ENCODE data around the gene GPATCH2L. TPM values are rescaled to one million over a fixed set of nuclear protein-coding genes. Genes with fewer than 3 reads are reported as not detected.

GPATCH2L gene
- total and polyA plus RNA-seq, 9 donors: 11.6 to 29.4 (median 18.3) TPM

GRCh38 chr14:76154539-76155126, 2.9 kb downstream of the GPATCH2L start:
- Histone ChIP-seq H3K9me3 (replicated peaks; ENCODE audit: control insufficient read depth, low read depth, low read length) (no peaks in the 10 kb centered on the region), H3K4me1 (ENCODE audit: control insufficient read depth, insufficient read depth, low read length) (peaks cover 12% of the 10 kb centered on the region), H3K36me3 (ENCODE audit: control insufficient read depth, insufficient read depth, low read length) (peaks cover 23% of the 10 kb centered on the region), H3K27me3 (ENCODE audit: control insufficient read depth, insufficient read depth, low read length) (no peaks in the 10 kb centered on the region), H3K27ac (ENCODE audit: low read length) (no peak overlapping the region), H3K4me3 (ENCODE audit: low read length) (no peak overlapping the region)
- DNase-seq: no peak
- 88% methylated on average over 8 of the region's 11 CpGs for whole genome bisulfite sequencing (ENCODE audit: insufficient coverage)

GRCh38 chr14:76163668-76164363, 12.1 kb downstream of the GPATCH2L start:
- no peak for DNase-seq
- WGBS (ENCODE audit: insufficient coverage): no CpG with 5 or more reads among the region's 8 CpGs
- H3K4me3 ChIP-seq (ENCODE audit: low read length): no peak overlapping the region
- no peaks in the 10 kb centered on the region for H3K27me3 ChIP-seq (ENCODE audit: control insufficient read depth, insufficient read depth, low read length)
- H3K9me3 ChIP-seq (replicated peaks; ENCODE audit: control insufficient read depth, low read depth, low read length): no peaks in the 10 kb centered on the region
- peaks cover 28% of the 10 kb centered on the region for H3K36me3 ChIP-seq (ENCODE audit: control insufficient read depth, insufficient read depth, low read length)
- no peaks in the 10 kb centered on the region for H3K4me1 ChIP-seq (ENCODE audit: control insufficient read depth, insufficient read depth, low read length)
- H3K27ac ChIP-seq (ENCODE audit: low read length): no peak overlapping the region

- no peak overlapping the region for H3K27ac ChIP-seq (ENCODE audit: low read length)
- no peaks in the 10 kb centered on the region for H3K4me1 ChIP-seq (ENCODE audit: control insufficient read depth, insufficient read depth, low read length)
- peaks cover 31% of the 10 kb centered on the region for H3K36me3 ChIP-seq (ENCODE audit: control insufficient read depth, insufficient read depth, low read length)
- no peaks in the 10 kb centered on the region for H3K9me3 ChIP-seq (replicated peaks; ENCODE audit: control insufficient read depth, low read depth, low read length)
- H3K4me3 ChIP-seq (ENCODE audit: low read length): no peak overlapping the region
- H3K27me3 ChIP-seq (ENCODE audit: control insufficient read depth, insufficient read depth, low read length): no peaks in the 10 kb centered on the region
- no CpG with 5 or more reads among the region's 3 CpGs for WGBS (ENCODE audit: insufficient coverage)
- no peak for DNase-seq
These were observed 16.8 kb downstream of the GPATCH2L start for GRCh38 chr14:76168531-76168930.

- H3K4me3 ChIP-seq (ENCODE audit: low read length): no peak overlapping the region
- no peak overlapping the region for H3K27ac ChIP-seq (ENCODE audit: low read length)
- H3K9me3 ChIP-seq (replicated peaks; ENCODE audit: control insufficient read depth, low read depth, low read length): no peaks in the 10 kb centered on the region
- H3K36me3 ChIP-seq (ENCODE audit: control insufficient read depth, insufficient read depth, low read length): peaks cover 37% of the 10 kb centered on the region
- 79% methylated on average over 3 of the region's 3 CpGs for WGBS (ENCODE audit: insufficient coverage)
- no peaks in the 10 kb centered on the region for H3K27me3 ChIP-seq (ENCODE audit: control insufficient read depth, insufficient read depth, low read length)
- no peak for DNase-seq
- H3K4me1 ChIP-seq (ENCODE audit: control insufficient read depth, insufficient read depth, low read length): no peaks in the 10 kb centered on the region
These were observed 18.1 kb downstream of the GPATCH2L start for GRCh38 chr14:76169776-76170175.

- Histone ChIP-seq H3K9me3 (replicated peaks; ENCODE audit: control insufficient read depth, low read depth, low read length) (no peaks in the 10 kb centered on the region), H3K36me3 (ENCODE audit: control insufficient read depth, insufficient read depth, low read length) (peaks cover 30% of the 10 kb centered on the region), H3K27ac (ENCODE audit: low read length) (no peak overlapping the region), H3K4me1 (ENCODE audit: control insufficient read depth, insufficient read depth, low read length) (no peaks in the 10 kb centered on the region), H3K4me3 (ENCODE audit: low read length) (no peak overlapping the region), H3K27me3 (ENCODE audit: control insufficient read depth, insufficient read depth, low read length) (no peaks in the 10 kb centered on the region)
- WGBS (ENCODE audit: insufficient coverage): no CpG with 5 or more reads among the region's 2 CpGs
- DNase-seq: no peak
These were observed 23.3 kb downstream of the GPATCH2L start for GRCh38 chr14:76174982-76175381.

- WGBS (ENCODE audit: insufficient coverage): no CpG with 5 or more reads among the region's 3 CpGs
- Histone ChIP-seq H3K4me1 (ENCODE audit: control insufficient read depth, insufficient read depth, low read length) (no peaks in the 10 kb centered on the region), H3K36me3 (ENCODE audit: control insufficient read depth, insufficient read depth, low read length) (peaks cover 35% of the 10 kb centered on the region), H3K27me3 (ENCODE audit: control insufficient read depth, insufficient read depth, low read length) (no peaks in the 10 kb centered on the region), H3K4me3 (ENCODE audit: low read length) (no peak overlapping the region), H3K27ac (ENCODE audit: low read length) (no peak overlapping the region), H3K9me3 (replicated peaks; ENCODE audit: control insufficient read depth, low read depth, low read length) (no peaks in the 10 kb centered on the region)
- DNase-seq: no peak
These were observed 24.2 kb downstream of the GPATCH2L start for GRCh38 chr14:76175942-76176341.

GRCh38 chr14:76181546-76181945, 29.8 kb downstream of the GPATCH2L start:
- Histone ChIP-seq H3K4me3 (ENCODE audit: low read length) (no peak overlapping the region), H3K27me3 (ENCODE audit: control insufficient read depth, insufficient read depth, low read length) (no peaks in the 10 kb centered on the region), H3K9me3 (replicated peaks; ENCODE audit: control insufficient read depth, low read depth, low read length) (no peaks in the 10 kb centered on the region), H3K27ac (ENCODE audit: low read length) (no peak overlapping the region), H3K4me1 (ENCODE audit: control insufficient read depth, insufficient read depth, low read length) (no peaks in the 10 kb centered on the region), H3K36me3 (ENCODE audit: control insufficient read depth, insufficient read depth, low read length) (peaks cover 38% of the 10 kb centered on the region)
- no CpG with 5 or more reads among the region's 1 CpG for WGBS (ENCODE audit: insufficient coverage)
- DNase-seq: no peak

- DNase-seq: no peak
- H3K36me3 ChIP-seq (ENCODE audit: control insufficient read depth, insufficient read depth, low read length): peaks cover 20% of the 10 kb centered on the region
- H3K4me1 ChIP-seq (ENCODE audit: control insufficient read depth, insufficient read depth, low read length): no peaks in the 10 kb centered on the region
- H3K27me3 ChIP-seq (ENCODE audit: control insufficient read depth, insufficient read depth, low read length): no peaks in the 10 kb centered on the region
- no CpG with 5 or more reads among the region's 4 CpGs for WGBS (ENCODE audit: insufficient coverage)
- no peaks in the 10 kb centered on the region for H3K9me3 ChIP-seq (replicated peaks; ENCODE audit: control insufficient read depth, low read depth, low read length)
- H3K27ac ChIP-seq (ENCODE audit: low read length): no peak overlapping the region
- no peak overlapping the region for H3K4me3 ChIP-seq (ENCODE audit: low read length)
These were observed 34.7 kb downstream of the GPATCH2L start for GRCh38 chr14:76186308-76187027.

GRCh38 chr14:76191297-76191696, 39.6 kb downstream of the GPATCH2L start:
- 100% methylated on average over 1 of the region's 2 CpGs for WGBS (ENCODE audit: insufficient coverage)
- no peaks in the 10 kb centered on the region for H3K4me1 ChIP-seq (ENCODE audit: control insufficient read depth, insufficient read depth, low read length)
- H3K27me3 ChIP-seq (ENCODE audit: control insufficient read depth, insufficient read depth, low read length): no peaks in the 10 kb centered on the region
- H3K27ac ChIP-seq (ENCODE audit: low read length): no peak overlapping the region
- H3K9me3 ChIP-seq (replicated peaks; ENCODE audit: control insufficient read depth, low read depth, low read length): no peaks in the 10 kb centered on the region
- H3K4me3 ChIP-seq (ENCODE audit: low read length): no peak overlapping the region
- H3K36me3 ChIP-seq (ENCODE audit: control insufficient read depth, insufficient read depth, low read length): peaks cover 11% of the 10 kb centered on the region
- DNase-seq: peak; percentile 75

GRCh38 chr14:76193696-76194095, 42.0 kb downstream of the GPATCH2L start:
- no peak for DNase-seq
- Histone ChIP-seq H3K9me3 (replicated peaks; ENCODE audit: control insufficient read depth, low read depth, low read length) (no peaks in the 10 kb centered on the region), H3K4me1 (ENCODE audit: control insufficient read depth, insufficient read depth, low read length) (no peaks in the 10 kb centered on the region), H3K27me3 (ENCODE audit: control insufficient read depth, insufficient read depth, low read length) (no peaks in the 10 kb centered on the region), H3K4me3 (ENCODE audit: low read length) (no peak overlapping the region), H3K36me3 (ENCODE audit: control insufficient read depth, insufficient read depth, low read length) (peaks cover 21% of the 10 kb centered on the region), H3K27ac (ENCODE audit: low read length) (no peak overlapping the region)
- no CpG with 5 or more reads among the region's 1 CpG for WGBS (ENCODE audit: insufficient coverage)
